ENCODE data around the gene NRSN2. TPM values are rescaled to one million over a fixed set of nuclear protein-coding genes. Genes with fewer than 3 reads are reported as not detected.

The NRSN2 gene
- polyA plus RNA-seq (ENCODE audit: insufficient read length in 4 of 4), result 10 to 100 TPM; 49.3 to 53.5 (median 51.6) TPM

GRCh38 chr20:346640-347316 lies at the start of gene NRSN2:
Gene NRSN2, plus strand, starts transcription at chr20:347111. Its CDS starts 2,533 bp downstream, at chr20:349644.
- no peak for DNase-seq (ENCODE audit: low read depth in 4 of 4, low spot score in 3 of 4)

GRCh38 chr20:297925-298775 lies 48.8 kb upstream of the NRSN2 start:
- DNase-seq (ENCODE audit: low read depth in 4 of 4, low spot score in 3 of 4), result no peak

- DNase-seq (ENCODE audit: low read depth in 4 of 4, low spot score in 3 of 4), result no peak
These were observed 48.0 kb upstream of the NRSN2 start for GRCh38 chr20:298776-299391.

- no peak for DNase-seq (ENCODE audit: low read depth in 4 of 4, low spot score in 3 of 4)
These were observed 46.4 kb upstream of the NRSN2 start for GRCh38 chr20:300345-300990.

DNA sequence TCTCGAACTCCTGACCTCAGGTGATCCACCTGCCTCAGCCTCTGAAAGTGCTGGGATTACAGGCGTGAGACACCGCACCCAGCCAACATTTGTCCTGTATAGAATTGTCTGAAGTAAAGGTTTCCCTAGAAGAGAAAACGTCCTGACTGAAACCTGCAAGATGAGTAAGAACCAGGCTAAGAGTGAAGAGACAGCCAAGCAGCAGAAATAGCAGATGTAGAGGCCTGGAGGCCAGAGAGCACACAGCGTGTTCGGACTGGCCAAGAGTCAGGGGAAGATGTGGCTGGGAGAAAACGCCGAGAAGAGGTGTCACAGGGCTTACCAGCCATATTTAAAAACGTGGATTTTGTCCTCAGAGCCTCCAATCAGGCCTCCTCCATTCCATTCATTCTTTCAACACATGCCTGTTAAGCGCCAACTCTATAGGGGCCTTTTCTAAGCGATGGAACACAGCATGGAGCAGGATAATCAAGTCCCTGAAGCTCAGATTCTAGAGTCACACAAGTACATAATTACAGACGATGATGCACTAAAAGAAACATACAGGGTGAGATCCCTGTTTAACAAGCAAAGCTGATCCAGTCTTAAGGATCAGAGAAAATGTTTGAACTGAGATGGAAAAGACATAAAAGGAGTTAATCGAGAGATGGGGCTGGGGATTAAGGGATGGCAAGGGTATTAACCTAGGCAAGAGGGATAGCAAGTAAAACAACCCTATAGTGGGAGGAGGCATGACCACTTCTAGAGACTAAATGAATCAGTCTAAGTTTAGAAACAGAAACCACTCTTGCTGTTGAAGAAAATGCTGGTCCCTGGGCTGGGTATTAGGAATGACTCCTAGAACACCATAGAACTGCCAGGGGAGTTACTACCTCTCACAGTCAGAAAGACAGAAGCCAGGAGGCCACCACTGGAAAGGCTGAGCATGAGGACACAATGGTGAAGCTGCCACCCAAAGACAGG lies 44.7 kb upstream of the NRSN2 start:
- no peak for DNase-seq (ENCODE audit: low read depth in 4 of 4, low spot score in 3 of 4)

GRCh38 chr20:305745-306144 lies 41.2 kb upstream of the NRSN2 start:
- no peak for DNase-seq (ENCODE audit: low read depth in 4 of 4, low spot score in 3 of 4)

- DNase-seq (ENCODE audit: low read depth in 4 of 4, low spot score in 3 of 4), result no peak
These were observed 38.4 kb upstream of the NRSN2 start for GRCh38 chr20:308427-309038.

DNA sequence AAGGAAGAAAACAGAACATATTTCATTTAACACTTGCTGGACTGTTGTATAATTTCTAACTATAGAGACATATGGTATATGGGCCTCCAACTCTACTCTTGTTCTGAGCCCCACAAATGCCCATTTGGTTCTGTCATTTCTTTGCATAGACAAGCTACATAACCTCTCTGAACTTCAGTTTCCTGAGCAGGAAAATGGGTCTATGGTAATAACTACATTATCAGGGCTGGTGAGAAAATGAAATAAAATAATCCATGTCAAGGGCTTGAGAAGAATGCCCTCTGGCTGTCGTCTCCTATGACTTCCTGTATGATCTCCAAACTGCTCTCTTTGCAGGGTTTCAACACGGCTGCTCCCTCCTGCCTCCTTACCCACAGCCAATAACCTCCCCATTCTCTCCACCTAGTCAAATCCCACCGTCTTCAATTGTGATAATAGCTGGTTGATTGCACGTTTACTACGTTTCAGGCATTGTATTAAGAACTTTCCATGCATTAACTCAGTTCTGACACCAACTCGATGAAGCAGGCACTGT lies 37.5 kb upstream of the NRSN2 start:
- no peak for DNase-seq (ENCODE audit: low read depth in 4 of 4, low spot score in 3 of 4)

DNA sequence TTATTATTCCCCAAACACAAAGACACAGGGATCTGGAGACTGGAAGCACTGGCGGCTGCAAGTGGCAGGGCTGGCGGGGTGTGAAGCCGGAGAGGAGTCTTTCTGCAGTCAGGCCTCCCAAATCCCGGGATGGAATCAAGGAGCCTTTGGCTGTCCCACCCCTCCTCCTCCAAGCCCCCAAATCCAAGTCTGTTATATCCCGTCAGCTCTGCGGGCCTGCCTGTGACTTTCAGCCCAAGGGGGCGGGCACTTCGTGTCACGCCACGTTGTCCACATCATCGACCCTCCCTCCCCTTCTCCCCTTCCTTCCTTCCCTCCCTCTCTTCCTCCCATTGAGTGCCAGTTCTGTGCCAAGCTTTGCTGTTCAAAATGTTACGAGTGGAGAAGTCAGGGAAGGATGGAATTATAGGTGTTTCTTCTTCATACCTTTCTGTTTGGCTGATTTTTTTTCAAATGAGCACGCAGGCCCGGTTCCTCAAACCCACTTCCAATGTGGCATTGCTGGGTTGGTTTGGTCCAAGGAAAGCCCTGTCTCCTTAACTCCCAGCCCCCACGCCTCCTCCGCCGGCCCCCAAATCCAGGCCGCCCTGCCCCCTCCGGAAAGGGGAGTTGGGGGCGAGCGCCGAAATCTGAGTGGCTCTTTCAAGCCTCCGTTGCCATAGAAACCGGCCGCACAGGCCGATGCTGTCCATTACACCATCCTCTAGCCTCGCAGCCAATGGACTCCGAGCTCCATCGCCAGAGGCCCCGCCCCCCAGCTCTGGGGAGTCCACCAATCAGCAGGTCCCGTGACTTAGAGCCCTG lies 36.9 kb upstream of the NRSN2 start:
- peak in 3 of 4 donors; percentile 97 to 99 (median 97) for DNase-seq (ENCODE audit: low read depth in 4 of 4, low spot score in 3 of 4)

DNA sequence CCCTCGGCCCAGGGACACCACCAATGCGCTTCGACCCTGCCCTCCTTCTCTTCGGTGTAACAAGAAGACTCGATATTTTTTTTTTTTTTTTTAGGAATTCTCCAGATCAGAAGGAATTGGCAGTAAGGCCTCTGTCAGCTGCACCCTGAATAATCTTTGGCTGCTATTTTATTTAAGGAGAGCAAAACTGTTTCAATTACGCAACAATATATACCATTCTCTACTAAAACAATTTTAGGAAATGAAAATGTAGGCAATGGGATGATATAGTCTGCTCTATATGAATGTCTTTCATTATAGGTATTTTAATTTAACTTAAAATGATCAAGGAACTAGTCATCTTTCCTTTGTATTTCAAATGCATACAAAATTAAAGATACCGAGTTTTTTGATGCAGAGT lies 36.3 kb upstream of the NRSN2 start:
- DNase-seq (ENCODE audit: low read depth in 4 of 4, low spot score in 3 of 4), result no peak

- no peak for DNase-seq (ENCODE audit: low read depth in 4 of 4, low spot score in 3 of 4)
These were observed 35.3 kb upstream of the NRSN2 start for GRCh38 chr20:311609-312008.

- DNase-seq (ENCODE audit: low read depth in 4 of 4, low spot score in 3 of 4), result no peak
These were observed 34.8 kb upstream of the NRSN2 start for GRCh38 chr20:312067-312466.

DNA sequence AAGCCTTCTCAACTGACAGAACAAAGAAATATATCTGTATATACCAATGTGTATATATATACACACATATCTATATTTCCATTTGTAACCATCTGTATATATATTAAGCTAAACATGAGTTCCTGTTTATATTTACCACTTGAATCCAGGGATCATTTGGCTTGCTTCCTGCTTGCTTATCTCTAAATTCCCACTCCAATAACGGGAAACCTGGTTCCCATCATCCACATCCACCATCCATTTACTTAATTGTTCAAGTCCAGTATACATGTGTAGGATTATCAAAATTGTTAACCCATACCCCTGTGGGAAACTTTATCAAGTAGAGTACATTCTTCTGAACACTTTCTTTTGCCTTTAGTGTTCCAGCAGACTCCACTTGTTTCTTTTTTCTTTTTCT lies 34.0 kb upstream of the NRSN2 start:
- no peak for DNase-seq (ENCODE audit: low read depth in 4 of 4, low spot score in 3 of 4)

- DNase-seq (ENCODE audit: low read depth in 4 of 4, low spot score in 3 of 4), result no peak
These were observed 33.5 kb upstream of the NRSN2 start for GRCh38 chr20:313402-313801.

DNA sequence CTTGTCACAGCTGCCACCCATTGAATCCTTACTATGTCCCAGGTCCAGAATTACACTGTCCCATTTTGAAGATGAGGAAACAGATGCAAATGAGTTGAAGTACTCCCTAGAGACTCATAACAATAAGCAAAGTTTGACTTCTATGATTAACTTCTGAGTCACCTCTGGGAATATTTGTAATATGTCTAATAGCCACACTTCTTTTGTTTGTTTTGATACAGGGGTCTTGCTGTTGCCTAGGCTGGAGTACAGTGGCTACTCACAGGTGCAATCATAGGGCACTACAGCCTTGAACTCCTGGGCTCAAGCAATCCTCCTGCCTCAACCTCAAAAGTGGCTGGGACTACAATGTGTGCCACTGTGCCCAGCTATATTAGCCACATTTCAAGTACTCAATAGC lies 33.0 kb upstream of the NRSN2 start:
- DNase-seq (ENCODE audit: low read depth in 4 of 4, low spot score in 3 of 4), result no peak

DNA sequence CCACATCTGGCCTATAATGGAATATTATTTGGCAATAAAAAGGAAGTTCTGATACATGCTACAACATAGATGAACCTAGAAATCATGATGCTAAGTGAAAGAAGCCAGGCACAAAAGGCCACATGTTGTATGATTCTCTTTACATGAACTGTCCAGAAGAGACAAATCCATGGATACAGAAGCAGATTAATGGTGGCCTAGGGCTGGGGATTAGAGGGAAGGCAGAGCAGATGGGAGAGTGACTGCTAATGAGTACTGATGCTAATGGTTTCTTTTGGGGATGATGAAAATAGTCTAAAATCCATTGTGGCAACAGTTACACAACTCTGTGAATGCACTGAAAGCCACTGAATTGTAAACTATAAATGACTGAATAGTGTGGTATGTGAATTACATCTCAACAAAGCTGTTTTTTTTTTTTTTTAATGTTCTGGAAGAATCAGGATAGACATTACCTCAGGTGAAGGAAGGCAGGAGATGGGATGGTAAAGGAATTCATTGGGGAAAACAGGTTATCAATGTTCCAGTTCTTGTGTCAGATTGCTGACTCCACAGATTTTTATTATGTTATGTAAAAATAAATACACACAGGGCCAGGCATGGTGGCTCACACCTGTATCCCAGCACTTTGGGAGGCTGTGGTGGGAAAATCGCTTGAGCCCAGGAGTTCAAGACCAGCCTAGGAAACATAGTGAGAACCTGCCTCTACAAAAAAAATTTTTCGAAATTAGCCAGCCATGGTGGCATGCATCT lies 30.4 kb upstream of the NRSN2 start:
- DNase-seq (ENCODE audit: low read depth in 4 of 4, low spot score in 3 of 4), result no peak

- peak; percentile 74 to 81 (median 78) for DNase-seq (ENCODE audit: low read depth in 4 of 4, low spot score in 3 of 4)
These were observed 22.5 kb upstream of the NRSN2 start for GRCh38 chr20:324177-325044.
